K562 (cell line): ENCODE results near the gene GOLGB1. TPM values are rescaled to one million over a fixed set of nuclear protein-coding genes. Genes with fewer than 3 reads are reported as not detected.
A peak's percentile ranks its signal among the peaks of the same experiment; 100 is the strongest.

Experiments
- CTCF ChIP-seq, 3 experiments: IDR thresholded peaks in 2 of 3; conservative IDR thresholded peaks in 1 of 3; 2 replicates each; pipeline ENCODE4 v1.5.1; 2011 to 2012; ENCODE audit warnings: low read length in 3 of 3, mild to moderate bottlenecking in 3 of 3, control low read depth in 2 of 3, improper control_type of control experiment in 1 of 3, inconsistent platforms in 1 of 3, low read depth in 1 of 3, mixed read lengths in 1 of 3, moderate library complexity in 1 of 3; ENCODE audit not compliant: insufficient read depth in 2 of 3
- DACH1 ChIP-seq: fragments of 450-650 bp; IDR thresholded peaks from 2 replicates; pipeline ENCODE4 v1.6.1; 2018; ENCODE audit not compliant: partially characterized antibody
- E2F3 ChIP-seq: fragments of 250-450 bp; sonication (Bioruptor Pico); IDR thresholded peaks from 2 replicates; pipeline ENCODE4 v1.4.0; 2020; ENCODE audit warnings: mild to moderate bottlenecking
- E2F8 ChIP-seq: fragments of 450-650 bp; IDR thresholded peaks from 2 replicates; pipeline ENCODE4 v1.7.1; 2018; ENCODE audit warnings: mild to moderate bottlenecking, low read depth; ENCODE audit not compliant: partially characterized antibody
- EHMT2 ChIP-seq: fragments of 450-650 bp; IDR thresholded peaks from 2 replicates; pipeline ENCODE4 v1.6.1; 2018; ENCODE audit warnings: antibody characterized with exemption
- ETS1 ChIP-seq: conservative IDR thresholded peaks from 2 replicates; pipeline ENCODE4 v1.6.1; 2011; ENCODE audit warnings: low read depth, mild to moderate bottlenecking, low read length; ENCODE audit not compliant: control insufficient read depth
- ETV5 ChIP-seq: sonication (generic); formaldehyde crosslinking; IDR thresholded peaks from 2 replicates; pipeline ENCODE4 v1.4.0; 2020; ENCODE audit warnings: low read depth, mild to moderate bottlenecking, missing genetic modification reagents
- GTF2F1 ChIP-seq: IDR thresholded peaks from 2 replicates; pipeline ENCODE4 v1.6.1; 2011; ENCODE audit warnings: low read depth, low read length, improper control_type of control experiment
- JUNB ChIP-seq: fragments of 450-650 bp; formaldehyde crosslinking; conservative IDR thresholded peaks from 2 replicates; pipeline ENCODE4 v1.4.0; 2020; ENCODE audit warnings: mild to moderate bottlenecking
- JUND ChIP-seq, 2 experiments: IDR thresholded peaks; 2 replicates in 1 of 2; 3 replicates in 1 of 2; pipeline ENCODE4 v1.6.1; 2011; ENCODE audit warnings: borderline replicate concordance in 2 of 2, low read depth in 2 of 2, low read length in 2 of 2, improper control_type of control experiment in 1 of 2, missing biosample characterization in 1 of 2, missing genetic modification characterization in 1 of 2, missing genetic modification reagents in 1 of 2
- LEF1 ChIP-seq: fragments of 450-650 bp; IDR thresholded peaks from 2 replicates; pipeline ENCODE4 v1.6.1; 2016; ENCODE audit warnings: mild to moderate bottlenecking
- MEIS2 ChIP-seq: fragments of 450-650 bp; IDR thresholded peaks from 2 replicates; pipeline ENCODE4 v1.6.1; 2014; ENCODE audit warnings: mild to moderate bottlenecking; ENCODE audit not compliant: partially characterized antibody
- TRIM28 ChIP-seq: fragments of 450-650 bp; IDR thresholded peaks from 2 replicates; pipeline ENCODE4 v1.6.1; 2017
- YY1 ChIP-seq, 3 experiments: IDR thresholded peaks; 2 replicates each; pipeline ENCODE4 v1.6.1; 2011; ENCODE audit warnings: low read length in 2 of 3, mild to moderate bottlenecking in 2 of 3, moderate library complexity in 2 of 3, borderline replicate concordance in 1 of 3, control low read depth in 1 of 3, low read depth in 1 of 3; ENCODE audit not compliant: insufficient read depth in 3 of 3, insufficient replicate concordance in 2 of 3, control insufficient read depth in 1 of 3, insufficient read length in 1 of 3; ENCODE audit errors: extremely low read depth in 1 of 3
- ZNF121 ChIP-seq: sonication (generic); formaldehyde crosslinking; conservative IDR thresholded peaks from 2 replicates; pipeline ENCODE4 v1.8.0; 2022; ENCODE audit warnings: missing genetic modification reagents
- ZNF143 ChIP-seq: sonication (generic); formaldehyde crosslinking; IDR thresholded peaks from 2 replicates; pipeline ENCODE4 v1.9.0; 2022; ENCODE audit warnings: mild to moderate bottlenecking, missing genetic modification reagents
- ZNF263 ChIP-seq: sonication (generic); formaldehyde crosslinking; IDR thresholded peaks from 2 replicates; pipeline ENCODE4 v1.8.0; 2022; ENCODE audit warnings: mild to moderate bottlenecking, missing genetic modification reagents, borderline replicate concordance
- ZNF3 ChIP-seq: fragments of 250-450 bp; sonication (Bioruptor Pico); IDR thresholded peaks from 2 replicates; pipeline ENCODE4 v1.5.0; 2021; ENCODE audit warnings: mild to moderate bottlenecking, moderate library complexity
- ZNF347 ChIP-seq: fragments of 450-650 bp; formaldehyde crosslinking; IDR thresholded peaks from 2 replicates; pipeline ENCODE4 v1.4.0; 2020; ENCODE audit warnings: low read depth, mild to moderate bottlenecking, moderate library complexity
- ZNF408 ChIP-seq: fragments of 250-450 bp; sonication (Bioruptor Pico); IDR thresholded peaks from 2 replicates; pipeline ENCODE4 v1.4.0; 2020; ENCODE audit warnings: low read depth, mild to moderate bottlenecking, moderate library complexity
- ZNF57 ChIP-seq: fragments of 450-650 bp; formaldehyde crosslinking; IDR thresholded peaks from 2 replicates; pipeline ENCODE4 v1.4.0; 2020; ENCODE audit warnings: mild to moderate bottlenecking, moderate library complexity
- ZSCAN29 ChIP-seq: fragments of 450-650 bp; IDR thresholded peaks from 2 replicates; pipeline ENCODE4 v1.6.1; 2017
- polyA plus RNA-seq, 8 experiments: library from polyadenylated mRNA; depleted of rRNA in 4 of 8; stranded (reverse) in 5 of 8; unstranded in 3 of 8; fragments of >200 nt; fragmentation: Nextera tagmentation in 2 of 8; fragmentation: Illumina TruSeq in 1 of 8; extraction: Ambion mirVana in 2 of 8; extraction: Trizol in 1 of 8; gene quantifications; 2 replicates each; pipeline versions ENCODE4 v1.2.1 to v1.2.3, GENCODE V29; 2011 to 2014; ENCODE audit warnings: inconsistent platforms in 1 of 8, missing spikeins in 1 of 8
- total RNA-seq, 7 experiments: library from RNA; depleted of rRNA in 6 of 7; stranded (reverse); fragments of >200 nt in 6 of 7; fragmentation: Illumina TruSeq in 2 of 7; extraction: Trizol in 2 of 7; gene quantifications; 2 replicates each; pipeline versions ENCODE4 v1.2.1 to v1.2.3, GENCODE V29; 2011 to 2021; ENCODE audit warnings: low replicate concordance in 1 of 7

The GOLGB1 gene
- total and polyA plus RNA-seq, 9 of the 15 experiments (the other 6 are each of a cell fraction or from before 2014, with no cell fraction given): 4.0 to 16.3 (median 9.7) TPM

DNA sequence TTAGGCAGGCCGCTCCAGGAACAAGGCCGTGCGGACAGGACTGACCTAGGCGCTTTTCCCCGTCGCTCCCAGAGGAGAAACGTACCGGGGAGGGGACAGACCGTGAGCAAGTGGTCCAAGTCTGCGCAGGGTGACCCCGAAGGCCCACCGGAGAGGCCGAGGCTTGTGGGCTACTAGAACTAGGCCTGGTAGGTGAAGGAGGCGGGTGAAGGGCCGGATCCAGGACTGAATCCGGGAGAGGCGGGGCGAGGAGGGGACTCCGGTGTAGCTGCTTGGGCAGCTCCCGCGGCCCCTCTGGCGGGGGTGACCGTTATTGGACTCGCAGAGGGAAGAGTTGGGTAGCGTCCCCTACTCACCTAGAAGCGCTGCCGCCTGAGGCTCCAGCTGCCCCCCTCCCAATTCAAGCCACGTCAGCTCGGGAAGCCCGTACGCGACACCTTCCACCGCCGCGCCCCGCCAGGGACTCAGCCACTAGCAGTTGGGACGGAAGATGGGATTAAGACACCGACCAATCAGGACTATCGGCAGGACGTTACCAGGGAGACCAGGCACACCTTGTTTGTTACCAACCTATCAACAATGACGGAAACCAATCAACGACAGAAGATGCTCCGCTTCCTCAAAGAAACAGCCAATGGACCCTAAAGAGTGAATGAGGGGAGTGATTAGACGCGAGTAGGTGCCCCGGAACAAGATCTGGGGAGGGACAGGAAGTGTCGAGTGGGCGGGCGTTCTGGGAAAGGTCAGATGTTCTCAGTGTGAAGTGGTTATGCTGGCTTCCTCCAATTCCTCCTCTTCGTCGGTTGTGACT lies at the start of gene GOLGB1 (continued):
- no peak; the same call in 1 of the 2 replicates for TF ChIP-seq ETS1
- 0 out of 2 replicates have a peak, but pooled peaks have one; percentile 18 for TF ChIP-seq ETV5
- no peak for TF ChIP-seq TRIM28
- no peak for TF ChIP-seq E2F3
- TF ChIP-seq JUNB (CRISPR knock-in tag): no peak
- TF ChIP-seq JUND (IDR thresholded peaks at IDR 0.05; ENCODE audit: borderline replicate concordance, low read depth, low read length): peak; percentile 10; the same call in 1 of the 2 replicates
- no peak; the same call in 2 of the 3 replicates for TF ChIP-seq JUND (tag; IDR thresholded peaks at IDR 0.05; ENCODE audit: borderline replicate concordance, low read depth, low read length)
- TF ChIP-seq YY1 (IDR thresholded peaks at IDR 0.05; ENCODE audit: borderline replicate concordance in 1 of 3, control insufficient read depth in 1 of 3, extremely low read depth in 1 of 3, insufficient read depth in 3 of 3, insufficient read length in 1 of 3, insufficient replicate concordance in 2 of 3, low read depth in 1 of 3, low read length in 2 of 3): peak in 1 of 3 experiments; percentile 22
- TF ChIP-seq DACH1: no peak
- TF ChIP-seq CTCF (IDR thresholded peaks at IDR 0.05 in 2 of 3, conservative IDR thresholded peaks at IDR 0.05 in 1 of 3; ENCODE audit: insufficient read depth in 2 of 3, low read depth in 1 of 3, low read length in 3 of 3): no peak
- TF ChIP-seq MEIS2: peak; percentile 66
- no peak for TF ChIP-seq ZNF3 (CRISPR knock-in tag)
- no peak for TF ChIP-seq ZNF143
- TF ChIP-seq GTF2F1: no peak
- peak; percentile 86 for TF ChIP-seq E2F8
- no peak for TF ChIP-seq ZNF121
- TF ChIP-seq LEF1: no peak
- no peak for TF ChIP-seq ZNF347 (CRISPR knock-in tag)
- TF ChIP-seq EHMT2: 0 out of 2 replicates have a peak, but pooled peaks have one; percentile 83
- no peak for TF ChIP-seq ZNF263 (CRISPR knock-in tag)
- 0 out of 2 replicates have a peak, but pooled peaks have one; percentile 47 for TF ChIP-seq ZSCAN29
- TF ChIP-seq ZNF408 (CRISPR knock-in tag): no peak
- no peak for TF ChIP-seq ZNF57 (CRISPR knock-in tag)
